Measurements from ENCODE around the gene SULT1E1.

SULT1E1 gene

DNA sequence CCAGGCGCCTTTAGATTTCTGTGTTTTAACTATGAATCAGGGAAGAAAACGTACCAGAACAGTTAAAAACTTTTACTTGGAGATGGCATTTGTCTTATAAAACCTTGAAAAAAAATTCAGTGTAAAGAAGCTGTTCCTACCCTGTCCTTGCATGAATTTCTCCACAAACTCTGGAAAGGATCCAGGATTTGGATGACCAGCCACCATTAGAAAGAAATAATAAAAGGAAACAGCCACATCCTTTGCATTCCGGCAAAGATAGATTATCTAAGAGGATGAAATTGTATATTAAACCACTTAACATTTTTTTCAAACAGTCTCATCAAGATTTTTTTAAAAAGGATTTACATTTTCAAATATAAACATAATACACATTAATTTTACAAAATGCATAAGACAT, 10.6 kb downstream of the SULT1E1 start:
- Histone ChIP-seq H3K4me2 (no peak overlapping the region), H3K27ac (no peak overlapping the region), H3K27me3 (ENCODE audit: insufficient read depth, low read depth) (no peaks in the 10 kb centered on the region), H3K4me3 (IDR thresholded peaks at IDR 0.05; ENCODE audit: insufficient read depth, low read depth, low read length) (no peak overlapping the region), H3K9ac (no peak overlapping the region), H3K36me3 (ENCODE audit: insufficient read depth) (no peaks in the 10 kb centered on the region), H2AFZ (ENCODE audit: low read depth) (no peak overlapping the region), H3K4me1 (ENCODE audit: low read depth, poor library complexity, severe bottlenecking) (no peaks in the 10 kb centered on the region), H3K79me2 (ENCODE audit: insufficient read depth, low read depth) (no peaks in the 10 kb centered on the region), H4K20me1 (ENCODE audit: insufficient read depth) (no peaks in the 10 kb centered on the region)
- TF ChIP-seq, protein P1, sequence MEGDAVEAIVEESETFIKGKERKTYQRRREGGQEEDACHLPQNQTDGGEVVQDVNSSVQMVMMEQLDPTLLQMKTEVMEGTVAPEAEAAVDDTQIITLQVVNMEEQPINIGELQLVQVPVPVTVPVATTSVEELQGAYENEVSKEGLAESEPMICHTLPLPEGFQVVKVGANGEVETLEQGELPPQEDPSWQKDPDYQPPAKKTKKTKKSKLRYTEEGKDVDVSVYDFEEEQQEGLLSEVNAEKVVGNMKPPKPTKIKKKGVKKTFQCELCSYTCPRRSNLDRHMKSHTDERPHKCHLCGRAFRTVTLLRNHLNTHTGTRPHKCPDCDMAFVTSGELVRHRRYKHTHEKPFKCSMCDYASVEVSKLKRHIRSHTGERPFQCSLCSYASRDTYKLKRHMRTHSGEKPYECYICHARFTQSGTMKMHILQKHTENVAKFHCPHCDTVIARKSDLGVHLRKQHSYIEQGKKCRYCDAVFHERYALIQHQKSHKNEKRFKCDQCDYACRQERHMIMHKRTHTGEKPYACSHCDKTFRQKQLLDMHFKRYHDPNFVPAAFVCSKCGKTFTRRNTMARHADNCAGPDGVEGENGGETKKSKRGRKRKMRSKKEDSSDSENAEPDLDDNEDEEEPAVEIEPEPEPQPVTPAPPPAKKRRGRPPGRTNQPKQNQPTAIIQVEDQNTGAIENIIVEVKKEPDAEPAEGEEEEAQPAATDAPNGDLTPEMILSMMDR (conservative IDR thresholded peaks at IDR 0.05; ENCODE audit: low read depth, low read length) = no peak

GRCh38 chr4:69848028-69848427, 11.9 kb downstream of the SULT1E1 start:
- Histone ChIP-seq H3K4me1 (ENCODE audit: low read depth, poor library complexity, severe bottlenecking) (no peaks in the 10 kb centered on the region), H3K27me3 (ENCODE audit: insufficient read depth, low read depth) (no peaks in the 10 kb centered on the region), H3K4me2 (no peak overlapping the region), H3K36me3 (ENCODE audit: insufficient read depth) (no peaks in the 10 kb centered on the region), H2AFZ (ENCODE audit: low read depth) (no peak overlapping the region), H3K27ac (no peak overlapping the region), H3K4me3 (IDR thresholded peaks at IDR 0.05; ENCODE audit: insufficient read depth, low read depth, low read length) (no peak overlapping the region), H3K9ac (no peak overlapping the region), H3K79me2 (ENCODE audit: insufficient read depth, low read depth) (no peaks in the 10 kb centered on the region), H4K20me1 (ENCODE audit: insufficient read depth) (no peaks in the 10 kb centered on the region)
- TF ChIP-seq, protein P1 (conservative IDR thresholded peaks at IDR 0.05; ENCODE audit: low read depth, low read length) = no peak

DNA sequence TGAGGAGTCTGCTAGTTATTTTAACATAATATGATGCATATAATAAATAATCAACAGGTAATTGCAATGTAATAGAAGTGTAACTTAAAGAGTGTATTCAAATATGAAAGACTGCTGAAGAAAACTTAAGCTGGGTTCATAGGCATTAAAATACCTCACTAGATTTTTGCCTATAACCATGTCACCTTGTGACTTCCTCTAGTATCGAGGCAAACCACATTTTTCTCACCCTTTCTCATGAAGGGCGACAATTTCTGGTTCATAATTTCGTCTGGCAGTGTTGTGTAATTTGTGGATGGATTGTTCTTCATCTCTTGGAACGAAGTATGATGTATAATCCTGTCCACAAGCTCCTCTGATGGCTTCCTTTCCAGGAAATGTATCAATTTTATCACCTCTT, 16.0 kb downstream of the SULT1E1 start:
- H4K20me1 ChIP-seq (ENCODE audit: insufficient read depth) = no peaks in the 10 kb centered on the region
- no peaks in the 10 kb centered on the region for H3K36me3 ChIP-seq (ENCODE audit: insufficient read depth)
- no peak overlapping the region for H2AFZ ChIP-seq (ENCODE audit: low read depth)
- no peaks in the 10 kb centered on the region for H3K4me1 ChIP-seq (ENCODE audit: low read depth, poor library complexity, severe bottlenecking)
- no peaks in the 10 kb centered on the region for H3K27me3 ChIP-seq (ENCODE audit: insufficient read depth, low read depth)
- H3K4me3 ChIP-seq (IDR thresholded peaks at IDR 0.05; ENCODE audit: insufficient read depth, low read depth, low read length) = no peak overlapping the region
- TF ChIP-seq, protein P1 (conservative IDR thresholded peaks at IDR 0.05; ENCODE audit: low read depth, low read length) = no peak
- H3K4me2 ChIP-seq = no peak overlapping the region
- H3K27ac ChIP-seq = no peak overlapping the region
- no peak overlapping the region for H3K9ac ChIP-seq
- H3K79me2 ChIP-seq (ENCODE audit: insufficient read depth, low read depth) = no peaks in the 10 kb centered on the region

DNA sequence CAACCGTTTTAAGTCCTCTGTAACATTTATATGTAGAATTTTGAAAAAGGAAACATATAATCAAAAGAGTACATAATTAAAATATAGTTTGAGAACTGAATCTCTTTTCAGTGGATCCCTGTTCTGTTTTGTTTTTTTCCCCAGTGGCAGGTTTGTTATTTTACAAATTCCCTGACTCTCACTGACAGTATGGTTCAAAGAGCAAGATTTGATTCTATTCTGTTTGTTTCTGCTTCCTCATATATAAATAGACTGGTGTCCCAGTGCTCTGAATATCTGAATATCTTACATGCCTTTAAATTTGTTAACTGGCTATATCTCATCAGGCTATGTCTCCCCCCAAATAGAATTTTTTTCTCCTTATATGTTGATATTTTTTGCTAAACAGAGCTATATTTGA, 16.6 kb downstream of the SULT1E1 start:
- TF ChIP-seq, protein P1 (conservative IDR thresholded peaks at IDR 0.05; ENCODE audit: low read depth, low read length) = no peak
- no peak overlapping the region for H3K4me2 ChIP-seq
- no peak overlapping the region for H3K9ac ChIP-seq
- no peaks in the 10 kb centered on the region for H3K79me2 ChIP-seq (ENCODE audit: insufficient read depth, low read depth)
- no peaks in the 10 kb centered on the region for H3K4me1 ChIP-seq (ENCODE audit: low read depth, poor library complexity, severe bottlenecking)
- no peak overlapping the region for H3K4me3 ChIP-seq (IDR thresholded peaks at IDR 0.05; ENCODE audit: insufficient read depth, low read depth, low read length)
- H2AFZ ChIP-seq (ENCODE audit: low read depth) = no peak overlapping the region
- H3K36me3 ChIP-seq (ENCODE audit: insufficient read depth) = no peaks in the 10 kb centered on the region
- H3K27ac ChIP-seq = no peak overlapping the region
- H3K27me3 ChIP-seq (ENCODE audit: insufficient read depth, low read depth) = no peaks in the 10 kb centered on the region
- no peaks in the 10 kb centered on the region for H4K20me1 ChIP-seq (ENCODE audit: insufficient read depth)
